Embryonic facial prominence (tissue), 1 donor: ENCODE data around the gene RAB11FIP3.
"Not testable (repeated sequence)": the region's sequence is repeated elsewhere in the genome, so short reads cannot be mapped to it uniquely, and the experiment has no call there.

ENCODE experiments used
- DNase-seq: peaks from one replicate; pipeline ENCODE4 v3.0.0-alpha.2; 2016; ENCODE audit errors: extremely low spot score

The RAB11FIP3 gene

GRCh38 chr16:425082-425718, at the start of gene RAB11FIP3:
RAB11FIP3 (plus strand) TSS chr16:425649; CDS start chr16:426007, 358 bp downstream.
- DNase-seq = peak; percentile 58

GRCh38 chr16:375927-376816, 49.3 kb upstream of the RAB11FIP3 start:
- DNase-seq = no peak

GRCh38 chr16:376817-377418, 48.5 kb upstream of the RAB11FIP3 start:
- DNase-seq = no peak

GRCh38 chr16:377419-377951, 48.0 kb upstream of the RAB11FIP3 start:
- no peak for DNase-seq

GRCh38 chr16:378113-378820, 47.2 kb upstream of the RAB11FIP3 start:
- DNase-seq = not testable (repeated sequence)

- DNase-seq = no peak
These were observed 46.6 kb upstream of the RAB11FIP3 start for GRCh38 chr16:378821-379182.

GRCh38 chr16:379183-379960, 46.1 kb upstream of the RAB11FIP3 start:
- DNase-seq = no peak

- DNase-seq = no peak
These were observed 45.3 kb upstream of the RAB11FIP3 start for GRCh38 chr16:379961-380761.

GRCh38 chr16:380762-381011, 44.8 kb upstream of the RAB11FIP3 start:
- DNase-seq = no peak

GRCh38 chr16:381012-381788, 44.2 kb upstream of the RAB11FIP3 start:
- no peak for DNase-seq

- DNase-seq = no peak
These were observed 43.4 kb upstream of the RAB11FIP3 start, which contains the start of gene PGAP6 for GRCh38 chr16:381789-382717. PGAP6 (minus strand) TSS chr16:381978; CDS start chr16:381821, 157 bp downstream.

GRCh38 chr16:383326-384051, 42.0 kb upstream of the RAB11FIP3 start:
- DNase-seq = no peak

GRCh38 chr16:386641-387156, 38.8 kb upstream of the RAB11FIP3 start:
- DNase-seq = no peak

- not testable (repeated sequence) for DNase-seq
These were observed 37.4 kb upstream of the RAB11FIP3 start for GRCh38 chr16:387761-388666.

GRCh38 chr16:389352-389751, 36.1 kb upstream of the RAB11FIP3 start:
- DNase-seq = no peak

GRCh38 chr16:391885-392335, 33.5 kb upstream of the RAB11FIP3 start:
- DNase-seq = no peak
